ENCODE measurements around the gene RALGPS1. TPM values are rescaled to one million over a fixed set of nuclear protein-coding genes. Genes with fewer than 3 reads are reported as not detected.

The RALGPS1 gene
- total RNA-seq, 1 experiment from 2014 or later = 28.5 TPM

DNA sequence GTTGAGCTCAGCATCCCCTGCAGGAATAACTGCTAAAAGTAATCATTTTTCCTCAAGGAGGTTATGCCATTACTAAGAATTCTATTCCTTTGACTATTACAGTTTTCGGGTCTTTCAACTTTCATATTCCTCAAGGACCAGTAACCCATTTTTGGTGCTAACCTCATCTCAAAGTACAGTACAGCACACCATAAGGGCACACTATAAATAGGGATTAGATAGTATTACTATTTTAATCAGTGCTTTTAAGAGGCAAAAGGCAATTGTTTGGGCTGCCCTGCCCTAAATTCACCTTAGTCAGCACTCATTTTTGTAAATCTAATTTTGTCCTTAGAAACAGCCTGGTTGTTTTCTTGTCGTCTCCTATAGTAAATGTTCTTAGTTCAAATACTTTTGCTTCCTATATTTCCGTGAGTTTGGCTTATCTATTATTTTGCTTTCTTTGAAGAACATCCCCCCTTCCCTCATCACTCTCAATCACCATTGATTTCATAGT lies 336.4 kb downstream of the RALGPS1 start:
- Mint-ChIP-seq H3K27me3 (ENCODE audit: low read depth) (no peaks in the 10 kb centered on the region), H3K4me3 (no peak overlapping the region), H3K27ac (peak overlapping the region; percentile 83; the same call in 1 of the 2 replicates), H3K36me3 (peaks cover 27% of the 10 kb centered on the region), H3K4me1 (peaks cover 74% of the 10 kb centered on the region), H3K9me3 (peaks cover 15% of the 10 kb centered on the region)
- DNase-seq (ENCODE audit: low spot score) (no peak), ATAC-seq (no peak)
- TF ChIP-seq ZNF232 (CRISPR knock-in tag; IDR thresholded peaks at IDR 0.05) = no peak
- no peak for TF ChIP-seq NFATC4 (CRISPR knock-in tag; IDR thresholded peaks at IDR 0.05)
- no peak for TF ChIP-seq NR3C1 (CRISPR knock-in tag; conservative IDR thresholded peaks at IDR 0.05; ENCODE audit: low read depth)
- TF ChIP-seq ZNF121 (CRISPR knock-in tag; IDR thresholded peaks at IDR 0.05) = no peak
- TF ChIP-seq OVOL2 (CRISPR knock-in tag; IDR thresholded peaks at IDR 0.05; ENCODE audit: borderline replicate concordance) = no peak
- POLR2A ChIA-PET = no interaction called here
- CTCF ChIA-PET = interaction anchor here (1.2 to 1.4 kb wide), 3 partner anchors 20 to 38 kb away, joined by 3 read pairs; no protein-coding TSS in a partner anchor

DNA sequence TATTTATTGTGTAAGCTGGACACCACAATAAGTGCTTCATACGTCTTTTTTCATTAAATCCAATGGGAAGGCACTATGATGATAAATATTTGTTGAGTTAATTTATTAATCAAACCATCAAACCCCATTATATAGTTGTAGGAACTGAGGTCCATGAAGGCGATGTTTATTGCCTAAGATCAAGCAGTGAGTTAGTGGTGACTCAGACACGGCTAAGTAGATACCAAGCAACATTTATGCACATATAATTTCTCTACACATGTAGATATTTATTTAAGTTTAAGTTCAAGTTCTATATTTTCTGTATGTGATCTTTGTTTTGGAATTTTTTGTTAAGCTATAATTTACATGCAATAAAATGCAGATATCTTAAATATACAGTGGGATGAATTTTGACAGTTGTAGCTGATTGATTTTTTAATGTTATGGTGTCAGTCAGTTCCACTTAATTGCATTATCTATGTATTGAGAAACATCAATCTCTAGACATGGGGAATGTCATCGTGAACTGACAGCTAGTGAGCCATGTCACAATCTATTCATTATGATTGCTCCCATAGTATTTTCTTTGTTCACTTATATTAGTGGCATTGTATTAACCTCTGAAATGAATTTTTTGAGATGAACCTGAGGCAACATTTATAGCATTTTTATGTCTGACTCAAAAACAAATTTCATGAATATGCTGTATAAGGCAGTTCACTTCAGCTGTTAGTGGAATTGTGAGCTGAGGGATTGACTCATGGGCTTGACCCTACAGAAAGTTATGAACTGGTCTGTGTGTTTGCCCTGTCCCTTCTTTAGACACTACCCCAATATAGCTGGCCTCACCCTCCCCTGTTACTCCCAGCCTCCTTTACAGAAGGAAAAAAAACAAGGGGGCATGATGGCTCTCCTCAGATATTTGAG lies 338.1 kb downstream of the RALGPS1 start:
- H3K27me3 Mint-ChIP-seq (ENCODE audit: low read depth) = no peaks in the 10 kb centered on the region
- ATAC-seq (no peak; the same call in 1 of the 2 replicates), DNase-seq (ENCODE audit: low spot score) (no peak)
- H3K27ac Mint-ChIP-seq = 0 out of 2 replicates have a peak overlapping the region, but pooled peaks have one; percentile 30
- no peak overlapping the region for H3K4me3 Mint-ChIP-seq
- peaks cover 15% of the 10 kb centered on the region for H3K9me3 Mint-ChIP-seq
- TF ChIP-seq OVOL2 (CRISPR knock-in tag; IDR thresholded peaks at IDR 0.05; ENCODE audit: borderline replicate concordance) = no peak
- TF ChIP-seq, protein P1, sequence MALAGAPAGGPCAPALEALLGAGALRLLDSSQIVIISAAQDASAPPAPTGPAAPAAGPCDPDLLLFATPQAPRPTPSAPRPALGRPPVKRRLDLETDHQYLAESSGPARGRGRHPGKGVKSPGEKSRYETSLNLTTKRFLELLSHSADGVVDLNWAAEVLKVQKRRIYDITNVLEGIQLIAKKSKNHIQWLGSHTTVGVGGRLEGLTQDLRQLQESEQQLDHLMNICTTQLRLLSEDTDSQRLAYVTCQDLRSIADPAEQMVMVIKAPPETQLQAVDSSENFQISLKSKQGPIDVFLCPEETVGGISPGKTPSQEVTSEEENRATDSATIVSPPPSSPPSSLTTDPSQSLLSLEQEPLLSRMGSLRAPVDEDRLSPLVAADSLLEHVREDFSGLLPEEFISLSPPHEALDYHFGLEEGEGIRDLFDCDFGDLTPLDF (CRISPR knock-in tag; IDR thresholded peaks at IDR 0.05) = no peak
- TF ChIP-seq, protein P2, sequence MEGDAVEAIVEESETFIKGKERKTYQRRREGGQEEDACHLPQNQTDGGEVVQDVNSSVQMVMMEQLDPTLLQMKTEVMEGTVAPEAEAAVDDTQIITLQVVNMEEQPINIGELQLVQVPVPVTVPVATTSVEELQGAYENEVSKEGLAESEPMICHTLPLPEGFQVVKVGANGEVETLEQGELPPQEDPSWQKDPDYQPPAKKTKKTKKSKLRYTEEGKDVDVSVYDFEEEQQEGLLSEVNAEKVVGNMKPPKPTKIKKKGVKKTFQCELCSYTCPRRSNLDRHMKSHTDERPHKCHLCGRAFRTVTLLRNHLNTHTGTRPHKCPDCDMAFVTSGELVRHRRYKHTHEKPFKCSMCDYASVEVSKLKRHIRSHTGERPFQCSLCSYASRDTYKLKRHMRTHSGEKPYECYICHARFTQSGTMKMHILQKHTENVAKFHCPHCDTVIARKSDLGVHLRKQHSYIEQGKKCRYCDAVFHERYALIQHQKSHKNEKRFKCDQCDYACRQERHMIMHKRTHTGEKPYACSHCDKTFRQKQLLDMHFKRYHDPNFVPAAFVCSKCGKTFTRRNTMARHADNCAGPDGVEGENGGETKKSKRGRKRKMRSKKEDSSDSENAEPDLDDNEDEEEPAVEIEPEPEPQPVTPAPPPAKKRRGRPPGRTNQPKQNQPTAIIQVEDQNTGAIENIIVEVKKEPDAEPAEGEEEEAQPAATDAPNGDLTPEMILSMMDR (IDR thresholded peaks at IDR 0.05) = no peak
- TF ChIP-seq ZNF317 (CRISPR knock-in tag; IDR thresholded peaks at IDR 0.05; ENCODE audit: borderline replicate concordance, low read depth) = no peak
- no peak for TF ChIP-seq ELF4 (CRISPR knock-in tag; IDR thresholded peaks at IDR 0.05; ENCODE audit: low read depth)
- TF ChIP-seq SMAD4 (CRISPR knock-in tag; IDR thresholded peaks at IDR 0.05) = no peak
- no peak for TF ChIP-seq CREB1 (CRISPR knock-in tag; IDR thresholded peaks at IDR 0.05)
- no peak for TF ChIP-seq FOXP1 (CRISPR knock-in tag; IDR thresholded peaks at IDR 0.05; ENCODE audit: borderline replicate concordance)
- no peak for TF ChIP-seq GRHL2 (CRISPR knock-in tag; IDR thresholded peaks at IDR 0.05; ENCODE audit: insufficient replicate concordance, severe bottlenecking)
- TF ChIP-seq HMGA2 (CRISPR knock-in tag; IDR thresholded peaks at IDR 0.05) = no peak
- TF ChIP-seq, protein P3, sequence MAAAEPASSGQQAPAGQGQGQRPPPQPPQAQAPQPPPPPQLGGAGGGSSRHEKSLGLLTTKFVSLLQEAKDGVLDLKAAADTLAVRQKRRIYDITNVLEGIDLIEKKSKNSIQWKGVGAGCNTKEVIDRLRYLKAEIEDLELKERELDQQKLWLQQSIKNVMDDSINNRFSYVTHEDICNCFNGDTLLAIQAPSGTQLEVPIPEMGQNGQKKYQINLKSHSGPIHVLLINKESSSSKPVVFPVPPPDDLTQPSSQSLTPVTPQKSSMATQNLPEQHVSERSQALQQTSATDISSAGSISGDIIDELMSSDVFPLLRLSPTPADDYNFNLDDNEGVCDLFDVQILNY (CRISPR knock-in tag; IDR thresholded peaks at IDR 0.05) = no peak
- TF ChIP-seq, protein P4, sequence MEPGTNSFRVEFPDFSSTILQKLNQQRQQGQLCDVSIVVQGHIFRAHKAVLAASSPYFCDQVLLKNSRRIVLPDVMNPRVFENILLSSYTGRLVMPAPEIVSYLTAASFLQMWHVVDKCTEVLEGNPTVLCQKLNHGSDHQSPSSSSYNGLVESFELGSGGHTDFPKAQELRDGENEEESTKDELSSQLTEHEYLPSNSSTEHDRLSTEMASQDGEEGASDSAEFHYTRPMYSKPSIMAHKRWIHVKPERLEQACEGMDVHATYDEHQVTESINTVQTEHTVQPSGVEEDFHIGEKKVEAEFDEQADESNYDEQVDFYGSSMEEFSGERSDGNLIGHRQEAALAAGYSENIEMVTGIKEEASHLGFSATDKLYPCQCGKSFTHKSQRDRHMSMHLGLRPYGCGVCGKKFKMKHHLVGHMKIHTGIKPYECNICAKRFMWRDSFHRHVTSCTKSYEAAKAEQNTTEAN (CRISPR knock-in tag; IDR thresholded peaks at IDR 0.05) = no peak
- TF ChIP-seq, protein P5, sequence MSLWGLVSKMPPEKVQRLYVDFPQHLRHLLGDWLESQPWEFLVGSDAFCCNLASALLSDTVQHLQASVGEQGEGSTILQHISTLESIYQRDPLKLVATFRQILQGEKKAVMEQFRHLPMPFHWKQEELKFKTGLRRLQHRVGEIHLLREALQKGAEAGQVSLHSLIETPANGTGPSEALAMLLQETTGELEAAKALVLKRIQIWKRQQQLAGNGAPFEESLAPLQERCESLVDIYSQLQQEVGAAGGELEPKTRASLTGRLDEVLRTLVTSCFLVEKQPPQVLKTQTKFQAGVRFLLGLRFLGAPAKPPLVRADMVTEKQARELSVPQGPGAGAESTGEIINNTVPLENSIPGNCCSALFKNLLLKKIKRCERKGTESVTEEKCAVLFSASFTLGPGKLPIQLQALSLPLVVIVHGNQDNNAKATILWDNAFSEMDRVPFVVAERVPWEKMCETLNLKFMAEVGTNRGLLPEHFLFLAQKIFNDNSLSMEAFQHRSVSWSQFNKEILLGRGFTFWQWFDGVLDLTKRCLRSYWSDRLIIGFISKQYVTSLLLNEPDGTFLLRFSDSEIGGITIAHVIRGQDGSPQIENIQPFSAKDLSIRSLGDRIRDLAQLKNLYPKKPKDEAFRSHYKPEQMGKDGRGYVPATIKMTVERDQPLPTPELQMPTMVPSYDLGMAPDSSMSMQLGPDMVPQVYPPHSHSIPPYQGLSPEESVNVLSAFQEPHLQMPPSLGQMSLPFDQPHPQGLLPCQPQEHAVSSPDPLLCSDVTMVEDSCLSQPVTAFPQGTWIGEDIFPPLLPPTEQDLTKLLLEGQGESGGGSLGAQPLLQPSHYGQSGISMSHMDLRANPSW (CRISPR knock-in tag; conservative IDR thresholded peaks at IDR 0.05; ENCODE audit: low read depth) = no peak
- ChIA-PET POLR2A (interaction anchor here (1.5 kb wide), 1 partner anchor 8 kb away, joined by 6 read pairs; no protein-coding TSS in a partner anchor), CTCF (interaction anchor here (0.8 to 1.4 kb wide), 8 partner anchors 12 to 144 kb away, joined by 3 to 12 read pairs (median 3); partner anchors contain the start of genes GARNL3 and SLC2A8)
- H3K36me3 Mint-ChIP-seq = peaks cover 27% of the 10 kb centered on the region
- peaks cover 77% of the 10 kb centered on the region for H3K4me1 Mint-ChIP-seq
